ENCODE data around the gene CAPN1. TPM values are rescaled to one million over a fixed set of nuclear protein-coding genes. Genes with fewer than 3 reads are reported as not detected.
A peak's percentile ranks its signal among the peaks of the same experiment; 100 is the strongest.

The CAPN1 gene
- total RNA-seq, 1 experiment from 2014 or later, result 175 TPM

DNA sequence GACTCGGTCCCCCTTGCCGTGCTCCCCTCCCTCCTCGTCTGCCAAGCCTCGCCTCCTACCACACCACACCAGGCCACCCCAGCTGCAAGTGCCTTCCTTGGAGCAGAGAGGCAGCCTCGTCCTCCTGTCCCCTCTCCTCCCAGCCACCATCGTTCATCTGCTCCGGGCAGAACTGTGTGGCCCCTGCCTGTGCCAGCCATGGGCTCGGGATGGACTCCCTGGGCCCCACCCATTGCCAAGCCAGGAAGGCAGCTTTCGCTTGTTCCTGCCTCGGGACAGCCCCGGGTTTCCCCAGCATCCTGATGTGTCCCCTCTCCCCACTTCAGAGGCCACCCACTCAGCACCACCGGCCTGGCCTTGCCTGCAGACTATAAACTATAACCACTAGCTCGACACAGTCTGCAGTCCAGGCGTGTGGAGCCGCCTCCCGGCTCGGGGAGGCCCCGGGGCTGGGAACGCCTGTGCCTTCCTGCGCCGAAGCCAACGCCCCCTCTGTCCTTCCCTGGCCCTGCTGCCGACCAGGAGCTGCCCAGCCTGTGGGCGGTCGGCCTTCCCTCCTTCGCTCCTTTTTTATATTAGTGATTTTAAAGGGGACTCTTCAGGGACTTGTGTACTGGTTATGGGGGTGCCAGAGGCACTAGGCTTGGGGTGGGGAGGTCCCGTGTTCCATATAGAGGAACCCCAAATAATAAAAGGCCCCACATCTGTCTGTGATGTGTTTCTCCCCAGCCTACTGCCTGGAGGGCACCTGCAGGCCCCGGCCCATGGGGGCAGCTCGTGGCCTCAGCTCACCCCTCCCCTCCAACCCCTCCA is 29.8 kb downstream of the CAPN1 start:
- Histone ChIP-seq H4K91ac (ENCODE audit: insufficient read length, low read depth, low read length) (no peak overlapping the region), H2BK20ac (ENCODE audit: low read depth, low read length, poor library complexity, severe bottlenecking) (no peak overlapping the region), H3K79me1 (ENCODE audit: insufficient read depth, low read depth, low read length, poor library complexity, severe bottlenecking) (no peaks in the 10 kb centered on the region), H2BK15ac (ENCODE audit: low read depth, low read length) (no peak overlapping the region), H3K23me2 (ENCODE audit: insufficient read length, low read depth, low read length, poor library complexity, severe bottlenecking) (peaks cover 6% of the 10 kb centered on the region), H3T11ph (ENCODE audit: low read length) (no peak overlapping the region), H3K27me3 (ENCODE audit: insufficient read depth, low read length) (no peaks in the 10 kb centered on the region), H2AK5ac (ENCODE audit: insufficient read length, low read length) (no peak overlapping the region), H4K8ac (replicated peaks; ENCODE audit: insufficient read length, low read depth, low read length) (no peak overlapping the region), H3K9ac (ENCODE audit: extremely low read depth, insufficient read length, low read length) (no peak overlapping the region), H3K56ac (ENCODE audit: insufficient read length, low read depth, low read length) (no peak overlapping the region), H3K79me2 (ENCODE audit: insufficient read depth, low read length) (no peaks in the 10 kb centered on the region), H3K18ac (ENCODE audit: insufficient read length, low read depth, low read length) (no peak overlapping the region), H4K20me1 (ENCODE audit: control insufficient read depth, insufficient read depth, insufficient read length) (no peaks in the 10 kb centered on the region), H3K23ac (ENCODE audit: insufficient read length, low read depth, low read length) (no peak overlapping the region), H2BK12ac (ENCODE audit: insufficient read length, low read depth, low read length) (no peak overlapping the region), H3K9me3 (ENCODE audit: control insufficient read depth, low read depth, low read length) (no peaks in the 10 kb centered on the region), H2BK5ac (ENCODE audit: insufficient read length, low read length) (no peak overlapping the region), H3K4me1 (ENCODE audit: insufficient read depth, low read length) (peaks cover 8% of the 10 kb centered on the region; the same call in 1 of the 2 replicates), H3K4ac (ENCODE audit: low read depth, low read length) (no peak overlapping the region), H2AFZ (ENCODE audit: low read length) (no peak overlapping the region), H3K14ac (ENCODE audit: insufficient read depth, low read length) (no peak overlapping the region), H2BK120ac (ENCODE audit: low read depth, low read length, poor library complexity, severe bottlenecking) (no peak overlapping the region), H3K27ac (ENCODE audit: insufficient read length, low read depth, low read length) (no peak overlapping the region), H3K4me2 (ENCODE audit: insufficient read depth, insufficient read length, low read length) (no peak overlapping the region), H4K5ac (ENCODE audit: insufficient read length, low read depth, low read length) (no peak overlapping the region)
- peaks cover 11 to 48% (median 47%) of the 10 kb centered on the region in 3 experiments; a peak in 6 of 7 replicates for H3K36me3 Mint-ChIP-seq (ENCODE audit: insufficient read depth in 1 of 3, low read depth in 3 of 3)
- TF ChIP-seq, protein P1, sequence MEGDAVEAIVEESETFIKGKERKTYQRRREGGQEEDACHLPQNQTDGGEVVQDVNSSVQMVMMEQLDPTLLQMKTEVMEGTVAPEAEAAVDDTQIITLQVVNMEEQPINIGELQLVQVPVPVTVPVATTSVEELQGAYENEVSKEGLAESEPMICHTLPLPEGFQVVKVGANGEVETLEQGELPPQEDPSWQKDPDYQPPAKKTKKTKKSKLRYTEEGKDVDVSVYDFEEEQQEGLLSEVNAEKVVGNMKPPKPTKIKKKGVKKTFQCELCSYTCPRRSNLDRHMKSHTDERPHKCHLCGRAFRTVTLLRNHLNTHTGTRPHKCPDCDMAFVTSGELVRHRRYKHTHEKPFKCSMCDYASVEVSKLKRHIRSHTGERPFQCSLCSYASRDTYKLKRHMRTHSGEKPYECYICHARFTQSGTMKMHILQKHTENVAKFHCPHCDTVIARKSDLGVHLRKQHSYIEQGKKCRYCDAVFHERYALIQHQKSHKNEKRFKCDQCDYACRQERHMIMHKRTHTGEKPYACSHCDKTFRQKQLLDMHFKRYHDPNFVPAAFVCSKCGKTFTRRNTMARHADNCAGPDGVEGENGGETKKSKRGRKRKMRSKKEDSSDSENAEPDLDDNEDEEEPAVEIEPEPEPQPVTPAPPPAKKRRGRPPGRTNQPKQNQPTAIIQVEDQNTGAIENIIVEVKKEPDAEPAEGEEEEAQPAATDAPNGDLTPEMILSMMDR (conservative IDR thresholded peaks at IDR 0.05), result no peak
- no CpG with 5 or more reads among the region's 29 CpGs for WGBS (ENCODE audit: extremely low coverage, insufficient read length, low lambda C conversion rate)
- H3K9me3 Mint-ChIP-seq, result peaks cover 0 to 3% of the 10 kb centered on the region in 2 experiments; a peak in 1 of 5 replicates
- no peaks in the 10 kb centered on the region for H3K27me3 Mint-ChIP-seq (ENCODE audit: low read depth)
- no peak for DNase-seq
- H3K4me3 Mint-ChIP-seq, result no peak overlapping the region
- H3K27ac Mint-ChIP-seq, result peak overlapping the region; percentile 91 to 97 (median 92); a peak in 4 of 7 replicates
- H3K4me1 Mint-ChIP-seq, result peaks cover 27 to 46% of the 10 kb centered on the region in 2 experiments

All from H9 (cell line).